Tibial nerve (tissue), 4 donors: ENCODE measurements around the gene IL31RA. TPM values are rescaled to one million over a fixed set of nuclear protein-coding genes. Genes with fewer than 3 reads are reported as not detected.
A peak's percentile ranks its signal among the peaks of the same experiment; 100 is the strongest.

Experiments used
- DNase-seq, 2 donors: peaks; one replicate each; pipeline ENCODE4 v3.0.0-alpha.2; 2019; ENCODE audit warnings: low spot score in 2 of 2
- H3K27ac ChIP-seq, 4 donors: fragments of 200-600 bp; sonication (generic) in 3 of 4; one replicate each; pipeline ENCODE4 v1.5.1; 2017 to 2019; ENCODE audit warnings: mild to moderate bottlenecking in 1 of 4
- H3K27me3 ChIP-seq, 2 donors: fragments of 200-600 bp; sonication (generic) in 1 of 2; one replicate each; pipeline versions ENCODE4 v1.5.1 to v1.6.0; 2017 to 2019
- H3K36me3 ChIP-seq, 3 donors: fragments of 200-600 bp; sonication (generic); one replicate each; pipeline ENCODE4 v1.5.1; 2018 to 2019
- H3K4me1 ChIP-seq, 4 donors: fragments of 200-600 bp; sonication (generic) in 3 of 4; one replicate each; pipeline ENCODE4 v1.5.1; 2017 to 2019
- H3K4me3 ChIP-seq, 4 donors: fragments of 200-600 bp; sonication (generic) in 3 of 4; one replicate each; pipeline ENCODE4 v1.5.1; 2017 to 2019; ENCODE audit warnings: mild to moderate bottlenecking in 1 of 4, moderate library complexity in 1 of 4
- H3K9me3 ChIP-seq, 4 donors: fragments of 200-600 bp; sonication (generic) in 3 of 4; one replicate each; pipeline ENCODE4 v1.5.1; 2017 to 2019
- CTCF ChIP-seq, 5 experiments: fragments of 200-600 bp in 3 of 5; fragments of 450-650 bp in 2 of 5; sonication (generic) in 3 of 5; IDR thresholded peaks; one replicate each; pipeline ENCODE4 v1.5.1; 2016 to 2019; ENCODE audit warnings: antibody characterized with exemption in 5 of 5, mild to moderate bottlenecking in 3 of 5, moderate library complexity in 2 of 5
- EP300 ChIP-seq, 2 donors: sonication (generic); formaldehyde crosslinking; IDR thresholded peaks; one replicate each; pipeline ENCODE4 v1.6.1; 2017; ENCODE audit warnings: antibody characterized with exemption in 2 of 2, mild to moderate bottlenecking in 1 of 2
- POLR2A ChIP-seq, 2 donors: fragments of 450-650 bp; IDR thresholded peaks; one replicate each; pipeline ENCODE4 v1.6.1; 2017; ENCODE audit warnings: antibody characterized with exemption in 2 of 2, mild to moderate bottlenecking in 2 of 2, moderate library complexity in 2 of 2
- WGBS, 2 donors: methylation state at CpG; one replicate each; pipeline ENCODE4 v1.1.5; 2018; 5-methylcytosine and 5-hydroxymethylcytosine counted together
- total RNA-seq, 4 donors: library from RNA; depleted of rRNA; stranded (reverse); fragments of >200 nt; gene quantifications; one replicate each; pipeline ENCODE4 v1.1.0, GENCODE V29; 2016

The IL31RA gene
- total RNA-seq, 4 donors from 2014 or later: 0.60 TPM; not detected in 3

GRCh38 chr5:55866485-55866884 is 15.3 kb downstream of the IL31RA start:
- Histone ChIP-seq H3K27ac (no peak overlapping the region), H3K36me3 (no peaks in the 10 kb centered on the region), H3K27me3 (no peaks in the 10 kb centered on the region), H3K4me1 (peaks cover 0 to 15% (median 0%) of the 10 kb centered on the region in 4 donors), H3K4me3 (no peak overlapping the region), H3K9me3 (no peaks in the 10 kb centered on the region)
- no peak for DNase-seq
- 90 to 99% methylated on average over 8 of the region's 8 CpGs for WGBS, 2 donors
- TF ChIP-seq EP300 (IDR thresholded peaks at IDR 0.05) (no peak), POLR2A (IDR thresholded peaks at IDR 0.05) (no peak), CTCF (IDR thresholded peaks at IDR 0.05) (no peak)

GRCh38 chr5:55866934-55867333 is 15.8 kb downstream of the IL31RA start:
- Histone ChIP-seq H3K36me3 (no peaks in the 10 kb centered on the region), H3K27ac (no peak overlapping the region), H3K4me3 (no peak overlapping the region), H3K9me3 (no peaks in the 10 kb centered on the region), H3K27me3 (no peaks in the 10 kb centered on the region), H3K4me1 (peaks cover 0 to 15% (median 0%) of the 10 kb centered on the region in 4 donors)
- no peak for DNase-seq
- TF ChIP-seq CTCF (IDR thresholded peaks at IDR 0.05) (no peak), POLR2A (IDR thresholded peaks at IDR 0.05) (no peak), EP300 (IDR thresholded peaks at IDR 0.05) (no peak)
- WGBS, 2 donors: 48 to 77% methylated on average over 5 of the region's 5 CpGs

- Histone ChIP-seq H3K4me1 (peaks cover 0 to 15% (median 0%) of the 10 kb centered on the region in 4 donors), H3K9me3 (no peaks in the 10 kb centered on the region), H3K36me3 (no peaks in the 10 kb centered on the region), H3K4me3 (no peak overlapping the region), H3K27me3 (no peaks in the 10 kb centered on the region), H3K27ac (peak overlapping the region in 1 of 4 donors; percentile 43)
- 6 to 17% methylated on average over 1 of the region's 1 CpG for WGBS, 2 donors
- TF ChIP-seq POLR2A (IDR thresholded peaks at IDR 0.05) (no peak), EP300 (IDR thresholded peaks at IDR 0.05) (no peak), CTCF (IDR thresholded peaks at IDR 0.05) (no peak)
- DNase-seq: no peak
Measured at GRCh38 chr5:55868846-55869245, 17.7 kb downstream of the IL31RA start.

GRCh38 chr5:55869847-55870246 is 18.7 kb downstream of the IL31RA start:
- WGBS, 2 donors: 83 to 88% methylated on average over 4 of the region's 4 CpGs
- H3K36me3 ChIP-seq: no peaks in the 10 kb centered on the region
- DNase-seq: no peak
- H3K27me3 ChIP-seq: no peaks in the 10 kb centered on the region
- no peak for TF ChIP-seq EP300 (IDR thresholded peaks at IDR 0.05)
- no peak for TF ChIP-seq CTCF (IDR thresholded peaks at IDR 0.05)
- no peak for TF ChIP-seq POLR2A (IDR thresholded peaks at IDR 0.05)
- peaks cover 0 to 15% (median 0%) of the 10 kb centered on the region in 4 donors for H3K4me1 ChIP-seq
- no peak overlapping the region for H3K27ac ChIP-seq
- no peak overlapping the region for H3K4me3 ChIP-seq
- peaks cover 0 to 4% (median 0%) of the 10 kb centered on the region in 4 donors for H3K9me3 ChIP-seq

- Histone ChIP-seq H3K36me3 (no peaks in the 10 kb centered on the region), H3K4me1 (peaks cover 0 to 15% (median 0%) of the 10 kb centered on the region in 4 donors), H3K27me3 (no peaks in the 10 kb centered on the region), H3K4me3 (no peak overlapping the region), H3K9me3 (peaks cover 0 to 10% (median 0%) of the 10 kb centered on the region in 4 donors), H3K27ac (no peak overlapping the region)
- no peak for TF ChIP-seq POLR2A (IDR thresholded peaks at IDR 0.05)
- no peak for TF ChIP-seq EP300 (IDR thresholded peaks at IDR 0.05)
- TF ChIP-seq CTCF (IDR thresholded peaks at IDR 0.05): no peak
- no peak for DNase-seq
Measured at GRCh38 chr5:55873234-55873633, 22.1 kb downstream of the IL31RA start.
